GM10266 (cell line): ENCODE data around the gene DNAJC28.

Experiments
- DNase-seq: peaks from one replicate; pipeline ENCODE4 v3.0.0; 2012; ENCODE audit errors: extremely low spot score
- CTCF ChIP-seq: IDR thresholded peaks from 2 replicates; pipeline ENCODE4 v1.5.1; 2012; ENCODE audit warnings: mild to moderate bottlenecking, low read depth; ENCODE audit not compliant: control insufficient read depth, insufficient read depth; ENCODE audit errors: missing control alignments

DNAJC28 gene

GRCh38 chr21:33505833-33506232 is 14.3 kb upstream of the DNAJC28 start:
- DNase-seq: no peak
- TF ChIP-seq CTCF: no peak

GRCh38 chr21:33496345-33496744 is 4.8 kb upstream of the DNAJC28 start:
- DNase-seq: no peak

GRCh38 chr21:33495743-33496142 is 4.2 kb upstream of the DNAJC28 start:
- DNase-seq: no peak
- TF ChIP-seq CTCF: no peak

More at GRCh38 chr21:33496345-33496744, 4.8 kb upstream of the DNAJC28 start:
- TF ChIP-seq CTCF: no peak

GRCh38 chr21:33493756-33494155 is 2.2 kb upstream of the DNAJC28 start:
- DNase-seq: no peak
- no peak for TF ChIP-seq CTCF

- TF ChIP-seq CTCF: no peak
- no peak for DNase-seq
Observed at GRCh38 chr21:33492571-33492970, 1.1 kb upstream of the DNAJC28 start.

- DNase-seq: no peak
Observed at GRCh38 chr21:33490991-33491372, 534 bp downstream of the DNAJC28 start.

GRCh38 chr21:33488936-33489335 is 2.6 kb downstream of the DNAJC28 start:
- no peak for TF ChIP-seq CTCF
- DNase-seq: no peak

More at GRCh38 chr21:33490991-33491372, 534 bp downstream of the DNAJC28 start:
- TF ChIP-seq CTCF: no peak
